ENCODE data around the gene HSDL1. TPM values are rescaled to one million over a fixed set of nuclear protein-coding genes. Genes with fewer than 3 reads are reported as not detected.

Gene HSDL1
- total and polyA plus RNA-seq, 2 of the 4 experiments (the other 2 are of a cell fraction): 11.6 to 18.3 TPM

DNA sequence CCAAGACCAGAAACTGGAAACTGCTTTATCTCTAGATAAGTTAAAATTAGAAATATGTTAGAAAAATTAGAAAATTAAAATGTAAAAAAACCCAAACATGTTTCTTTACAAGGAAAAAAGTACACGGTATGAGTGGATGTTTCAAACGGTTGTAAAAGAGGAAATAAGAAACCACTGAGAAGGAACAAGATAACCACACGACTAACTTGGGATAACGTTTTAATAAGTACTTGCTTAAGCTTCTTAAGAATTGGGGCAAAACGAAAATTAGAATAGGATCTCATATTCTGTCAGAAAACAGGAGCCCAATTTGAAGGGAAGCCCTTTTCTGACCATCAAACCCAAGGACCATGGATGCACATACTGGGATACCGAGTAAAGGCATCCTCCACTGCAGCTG is 59.2 kb downstream of the HSDL1 start:
- H2BK15ac ChIP-seq (ENCODE audit: low read depth, low read length): no peak overlapping the region
- H3K56ac ChIP-seq (ENCODE audit: extremely low read depth, insufficient read depth, low read length): no peak overlapping the region
- peaks cover 57% of the 10 kb centered on the region for H3K36me3 ChIP-seq (ENCODE audit: control insufficient read depth, insufficient read depth, low read length)
- H3K9me3 ChIP-seq (ENCODE audit: control insufficient read depth, insufficient read depth, low read length): no peaks in the 10 kb centered on the region
- POLR2A ChIA-PET (ENCODE audit: unreplicated experiment): no interaction called here
- H4K8ac ChIP-seq (ENCODE audit: low read depth in 2 of 2, low read length in 2 of 2): no peak overlapping the region
- WGBS, 2 experiments (ENCODE audit: extremely low coverage in 2 of 2, insufficient read length in 1 of 2): 100% methylated on average over 1 of the region's 6 CpGs; no CpG with 5 or more reads in 1 of the 2 experiments
- H3K4me2 ChIP-seq (ENCODE audit: low read depth, low read length): no peak overlapping the region
- H2BK120ac ChIP-seq (ENCODE audit: low read depth, low read length): no peak overlapping the region
- H3K23ac ChIP-seq (ENCODE audit: low read depth, low read length): no peak overlapping the region
- no peak overlapping the region for H3K18ac ChIP-seq (ENCODE audit: low read depth, low read length)
- H3K9ac ChIP-seq (ENCODE audit: low read depth, low read length): no peak overlapping the region
- H3K14ac ChIP-seq (replicated peaks; ENCODE audit: low read depth, low read length): no peak overlapping the region
- H3K27ac ChIP-seq (ENCODE audit: insufficient read depth, low read length): no peak overlapping the region
- CTCF ChIA-PET: no interaction called here
- H4K91ac ChIP-seq (ENCODE audit: insufficient read depth, low read depth, low read length): no peak overlapping the region
- no peaks in the 10 kb centered on the region; a peak in 2 of 4 replicates for H3K79me1 ChIP-seq (ENCODE audit: low read depth in 1 of 2, low read length in 2 of 2)
- ATAC-seq (ENCODE audit: low read depth): no peak
- H3K9me1 ChIP-seq (ENCODE audit: insufficient read depth, low read length): no peaks in the 10 kb centered on the region
- no peaks in the 10 kb centered on the region for H3K4me1 ChIP-seq (ENCODE audit: control insufficient read depth, insufficient read depth, low read length)
- dilution Hi-C loops (cut with HindIII; ENCODE audit: low sequenced_read_pairs, unreplicated experiment): no loop called here
- H4K5ac ChIP-seq (ENCODE audit: low read depth, low read length): no peak overlapping the region
- peaks cover 7% of the 10 kb centered on the region; the same call in 1 of the 2 replicates for H4K20me1 ChIP-seq (ENCODE audit: insufficient read depth, low read length)
- H2AK9ac ChIP-seq (replicated peaks; ENCODE audit: low read depth, low read length, poor library complexity): no peak overlapping the region
- H2BK5ac ChIP-seq (ENCODE audit: low read depth, low read length, poor library complexity, severe bottlenecking): no peak overlapping the region
- H2AFZ ChIP-seq (replicated peaks; ENCODE audit: low read length, poor library complexity): no peak overlapping the region
- no TSS peak for BruUV-seq (replicated peaks)
- no peaks in the 10 kb centered on the region for H3K27me3 ChIP-seq (ENCODE audit: control insufficient read depth, insufficient read depth, low read length)
- no peak overlapping the region for H2AK5ac ChIP-seq (ENCODE audit: low read depth, low read length)
- intact Hi-C loops (cut with micrococcal nuclease): no loop called here
- TF ChIP-seq POLR2A (IDR thresholded peaks at IDR 0.05; ENCODE audit: low read depth, low read length): no peak
- no peak for TF ChIP-seq BHLHE40 (IDR thresholded peaks at IDR 0.05; ENCODE audit: low read depth, low read length)
- no peak for TF ChIP-seq MAZ (IDR thresholded peaks at IDR 0.05; ENCODE audit: borderline replicate concordance, low read depth, low read length)
- TF ChIP-seq NFE2L2 (IDR thresholded peaks at IDR 0.05; ENCODE audit: low read depth, low read length): no peak
- TF ChIP-seq RCOR1 (IDR thresholded peaks at IDR 0.05; ENCODE audit: insufficient replicate concordance, low read length): no peak
- TF ChIP-seq, protein P1, sequence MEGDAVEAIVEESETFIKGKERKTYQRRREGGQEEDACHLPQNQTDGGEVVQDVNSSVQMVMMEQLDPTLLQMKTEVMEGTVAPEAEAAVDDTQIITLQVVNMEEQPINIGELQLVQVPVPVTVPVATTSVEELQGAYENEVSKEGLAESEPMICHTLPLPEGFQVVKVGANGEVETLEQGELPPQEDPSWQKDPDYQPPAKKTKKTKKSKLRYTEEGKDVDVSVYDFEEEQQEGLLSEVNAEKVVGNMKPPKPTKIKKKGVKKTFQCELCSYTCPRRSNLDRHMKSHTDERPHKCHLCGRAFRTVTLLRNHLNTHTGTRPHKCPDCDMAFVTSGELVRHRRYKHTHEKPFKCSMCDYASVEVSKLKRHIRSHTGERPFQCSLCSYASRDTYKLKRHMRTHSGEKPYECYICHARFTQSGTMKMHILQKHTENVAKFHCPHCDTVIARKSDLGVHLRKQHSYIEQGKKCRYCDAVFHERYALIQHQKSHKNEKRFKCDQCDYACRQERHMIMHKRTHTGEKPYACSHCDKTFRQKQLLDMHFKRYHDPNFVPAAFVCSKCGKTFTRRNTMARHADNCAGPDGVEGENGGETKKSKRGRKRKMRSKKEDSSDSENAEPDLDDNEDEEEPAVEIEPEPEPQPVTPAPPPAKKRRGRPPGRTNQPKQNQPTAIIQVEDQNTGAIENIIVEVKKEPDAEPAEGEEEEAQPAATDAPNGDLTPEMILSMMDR (conservative IDR thresholded peaks at IDR 0.05; ENCODE audit: low read depth, low read length): no peak
- no peak for TF ChIP-seq SMC3 (IDR thresholded peaks at IDR 0.05; ENCODE audit: low read depth, low read length)
- TF ChIP-seq FOS (IDR thresholded peaks at IDR 0.05; ENCODE audit: low read depth, low read length): no peak
- no peak for TF ChIP-seq RFX5 (IDR thresholded peaks at IDR 0.05; ENCODE audit: low read depth, low read length)
- TF ChIP-seq, protein P2, sequence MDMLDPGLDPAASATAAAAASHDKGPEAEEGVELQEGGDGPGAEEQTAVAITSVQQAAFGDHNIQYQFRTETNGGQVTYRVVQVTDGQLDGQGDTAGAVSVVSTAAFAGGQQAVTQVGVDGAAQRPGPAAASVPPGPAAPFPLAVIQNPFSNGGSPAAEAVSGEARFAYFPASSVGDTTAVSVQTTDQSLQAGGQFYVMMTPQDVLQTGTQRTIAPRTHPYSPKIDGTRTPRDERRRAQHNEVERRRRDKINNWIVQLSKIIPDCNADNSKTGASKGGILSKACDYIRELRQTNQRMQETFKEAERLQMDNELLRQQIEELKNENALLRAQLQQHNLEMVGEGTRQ (IDR thresholded peaks at IDR 0.05; ENCODE audit: low read depth, low read length): no peak
- H3K4me3 ChIP-seq (ENCODE audit: insufficient read depth, low read depth, low read length): no peak overlapping the region
- in situ Hi-C loops (cut with MboI; ENCODE audit: low sequenced_read_pairs): loop anchor here (5.0 to 10.0 kb wide), 2 partner anchors 92 to 399 kb away; no protein-coding TSS in a partner anchor
- no peak overlapping the region for H2BK20ac ChIP-seq (ENCODE audit: low read depth, low read length)
- no peak overlapping the region for H3K4ac ChIP-seq (ENCODE audit: low read depth, low read length)
- no peak for DNase-seq
